ENCODE data around the gene HECTD4. TPM values are rescaled to one million over a fixed set of nuclear protein-coding genes. Genes with fewer than 3 reads are reported as not detected.

Gene HECTD4
- total and polyA plus RNA-seq, 2 donors (not counting 1 experiment from before 2014, with no cell fraction given), result 46.4 to 92.2 TPM

DNA sequence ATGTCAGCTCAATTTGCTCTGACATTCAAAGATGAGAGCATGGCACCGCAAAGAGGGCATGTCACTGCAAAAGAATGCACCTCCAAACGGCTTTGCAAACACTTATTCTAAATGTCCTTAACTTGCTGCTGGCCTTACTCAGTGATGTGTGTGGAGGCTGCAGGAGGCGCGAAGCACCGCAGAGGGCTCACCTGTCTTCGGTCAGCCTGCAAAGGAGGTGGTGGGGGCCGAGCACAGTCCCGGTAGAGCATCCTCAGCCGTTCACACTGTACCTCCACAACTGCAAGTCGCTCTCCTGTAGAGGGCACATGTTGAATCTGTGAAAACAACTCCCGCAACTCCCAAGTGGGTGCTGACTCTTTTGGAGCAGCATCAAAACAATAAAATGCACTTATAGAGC, 163.0 kb downstream of the HECTD4 start:
- no peaks in the 10 kb centered on the region for H4K20me1 ChIP-seq (ENCODE audit: control insufficient read depth, insufficient read depth, low read length, poor library complexity, severe bottlenecking)
- ATAC-seq (ENCODE audit: low read depth) (no peak), DNase-seq (no peak)
- H3K36me3 ChIP-seq (replicated peaks in 1 of 2; ENCODE audit: control extremely low read depth in 1 of 2, control insufficient read depth in 1 of 2, extremely low read depth in 1 of 2, insufficient read depth in 2 of 2, low read length in 1 of 2), result peaks cover 2 to 15% of the 10 kb centered on the region in 2 experiments
- peaks cover 27 to 36% of the 10 kb centered on the region in 2 donors for H3K4me1 ChIP-seq (ENCODE audit: control insufficient read depth in 2 of 2, insufficient read depth in 2 of 2, low read length in 2 of 2)
- 96% methylated on average over 7 of the region's 11 CpGs for WGBS (ENCODE audit: insufficient coverage)
- Mint-ChIP-seq H3K9me3 (ENCODE audit: insufficient read depth) (no peaks in the 10 kb centered on the region), H3K4me3 (no peak overlapping the region), H3K27me3 (no peaks in the 10 kb centered on the region), H3K27ac (no peak overlapping the region), H3K4me1 (peaks cover 39% of the 10 kb centered on the region)
- H3K4me2 ChIP-seq (replicated peaks; ENCODE audit: low read depth, low read length, poor library complexity, severe bottlenecking), result no peak overlapping the region
- TF ChIP-seq EZH2 (IDR thresholded peaks at IDR 0.05; ENCODE audit: borderline replicate concordance, insufficient read depth, low read depth, low read length, poor library complexity, severe bottlenecking), result no peak
- TF ChIP-seq, protein P1, sequence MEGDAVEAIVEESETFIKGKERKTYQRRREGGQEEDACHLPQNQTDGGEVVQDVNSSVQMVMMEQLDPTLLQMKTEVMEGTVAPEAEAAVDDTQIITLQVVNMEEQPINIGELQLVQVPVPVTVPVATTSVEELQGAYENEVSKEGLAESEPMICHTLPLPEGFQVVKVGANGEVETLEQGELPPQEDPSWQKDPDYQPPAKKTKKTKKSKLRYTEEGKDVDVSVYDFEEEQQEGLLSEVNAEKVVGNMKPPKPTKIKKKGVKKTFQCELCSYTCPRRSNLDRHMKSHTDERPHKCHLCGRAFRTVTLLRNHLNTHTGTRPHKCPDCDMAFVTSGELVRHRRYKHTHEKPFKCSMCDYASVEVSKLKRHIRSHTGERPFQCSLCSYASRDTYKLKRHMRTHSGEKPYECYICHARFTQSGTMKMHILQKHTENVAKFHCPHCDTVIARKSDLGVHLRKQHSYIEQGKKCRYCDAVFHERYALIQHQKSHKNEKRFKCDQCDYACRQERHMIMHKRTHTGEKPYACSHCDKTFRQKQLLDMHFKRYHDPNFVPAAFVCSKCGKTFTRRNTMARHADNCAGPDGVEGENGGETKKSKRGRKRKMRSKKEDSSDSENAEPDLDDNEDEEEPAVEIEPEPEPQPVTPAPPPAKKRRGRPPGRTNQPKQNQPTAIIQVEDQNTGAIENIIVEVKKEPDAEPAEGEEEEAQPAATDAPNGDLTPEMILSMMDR (IDR thresholded peaks at IDR 0.05), result no peak
- H3K27ac ChIP-seq (ENCODE audit: low read length in 2 of 2), result peak overlapping the region in 1 of 2 donors; percentile 30
- ChIA-PET POLR2A (interaction anchor here (0.6 kb wide), 1 partner anchor 181 kb away, joined by 5 read pairs; no protein-coding TSS in a partner anchor), CTCF (no interaction called here)
- no peak overlapping the region for H2AFZ ChIP-seq (ENCODE audit: insufficient read depth, low read depth, low read length, poor library complexity, severe bottlenecking)
- peaks cover 8% of the 10 kb centered on the region for H3K79me2 ChIP-seq (ENCODE audit: control insufficient read depth, insufficient read depth, low read length)
- no peaks in the 10 kb centered on the region for H3K9me3 ChIP-seq (ENCODE audit: control extremely low read depth in 1 of 3, control insufficient read depth in 2 of 3, insufficient read depth in 1 of 3, low read length in 2 of 3)
- intact Hi-C loops (cut with micrococcal nuclease), result loop anchor here (5.0 kb wide), 1 partner anchor 168 kb away; no protein-coding TSS in a partner anchor
- no peak overlapping the region for H3K9ac ChIP-seq (ENCODE audit: low read length)
- no peak overlapping the region for H3K4me3 ChIP-seq (ENCODE audit: control extremely low read depth in 1 of 5, extremely low read depth in 1 of 5, insufficient read depth in 1 of 5, low read depth in 2 of 5, low read length in 4 of 5)
- H3K27me3 ChIP-seq (replicated peaks in 1 of 4; ENCODE audit: control extremely low read depth in 1 of 4, control insufficient read depth in 3 of 4, insufficient read depth in 4 of 4, low read length in 3 of 4), result no peaks in the 10 kb centered on the region

DNA sequence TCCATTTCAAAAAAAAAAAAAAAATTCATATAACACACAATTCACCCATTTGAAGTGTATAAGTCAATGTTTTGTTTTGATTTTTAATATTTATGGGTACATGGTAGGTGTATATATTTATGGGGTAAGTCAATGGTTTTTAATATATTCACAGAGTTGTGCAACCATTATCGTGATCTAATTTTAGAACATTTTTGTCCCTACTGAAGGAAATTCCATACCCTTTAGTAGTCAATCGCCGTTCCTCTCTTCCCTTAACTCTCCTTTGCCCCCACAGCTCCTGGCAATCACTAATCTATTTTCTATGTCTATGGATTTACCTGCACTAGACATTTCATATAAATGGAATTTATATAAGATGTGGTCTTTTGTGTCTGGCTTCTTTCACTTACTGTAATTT, 164.1 kb downstream of the HECTD4 start:
- Mint-ChIP-seq H3K4me3 (peak overlapping the region; percentile 33), H3K9me3 (ENCODE audit: insufficient read depth) (no peaks in the 10 kb centered on the region), H3K27ac (peak overlapping the region; percentile 11), H3K4me1 (peaks cover 39% of the 10 kb centered on the region), H3K27me3 (no peaks in the 10 kb centered on the region)
- ATAC-seq (ENCODE audit: low read depth) (no peak), DNase-seq (no peak)
- Histone ChIP-seq H3K9ac (ENCODE audit: low read length) (no peak overlapping the region), H3K27ac (ENCODE audit: low read length in 2 of 2) (peak overlapping the region in 1 of 2 donors; percentile 66), H2AFZ (ENCODE audit: insufficient read depth, low read depth, low read length, poor library complexity, severe bottlenecking) (no peak overlapping the region), H4K20me1 (ENCODE audit: control insufficient read depth, insufficient read depth, low read length, poor library complexity, severe bottlenecking) (no peaks in the 10 kb centered on the region), H3K4me3 (ENCODE audit: control extremely low read depth in 1 of 5, extremely low read depth in 1 of 5, insufficient read depth in 1 of 5, low read depth in 2 of 5, low read length in 4 of 5) (no peak overlapping the region), H3K9me3 (ENCODE audit: control extremely low read depth in 1 of 3, control insufficient read depth in 2 of 3, insufficient read depth in 1 of 3, low read length in 2 of 3) (no peaks in the 10 kb centered on the region), H3K27me3 (replicated peaks in 1 of 4; ENCODE audit: control extremely low read depth in 1 of 4, control insufficient read depth in 3 of 4, insufficient read depth in 4 of 4, low read length in 3 of 4) (no peaks in the 10 kb centered on the region), H3K4me1 (ENCODE audit: control insufficient read depth in 2 of 2, insufficient read depth in 2 of 2, low read length in 2 of 2) (peaks cover 27 to 36% of the 10 kb centered on the region in 2 donors), H3K4me2 (replicated peaks; ENCODE audit: low read depth, low read length, poor library complexity, severe bottlenecking) (peak overlapping the region; percentile 63), H3K79me2 (ENCODE audit: control insufficient read depth, insufficient read depth, low read length) (peaks cover 11% of the 10 kb centered on the region), H3K36me3 (replicated peaks in 1 of 2; ENCODE audit: control extremely low read depth in 1 of 2, control insufficient read depth in 1 of 2, extremely low read depth in 1 of 2, insufficient read depth in 2 of 2, low read length in 1 of 2) (peaks cover 5 to 18% of the 10 kb centered on the region in 2 experiments)
- ChIA-PET POLR2A (interaction anchor here (0.7 kb wide), 1 partner anchor 231 kb away, joined by 4 read pairs; no protein-coding TSS in a partner anchor), CTCF (interaction anchor here (0.6 to 1.8 kb wide), 3 partner anchors 20 to 223 kb away, joined by 3 to 7 read pairs (median 7); no protein-coding TSS in a partner anchor)
- TF ChIP-seq, protein P1 (IDR thresholded peaks at IDR 0.05), result no peak
- TF ChIP-seq EZH2 (IDR thresholded peaks at IDR 0.05; ENCODE audit: borderline replicate concordance, insufficient read depth, low read depth, low read length, poor library complexity, severe bottlenecking), result no peak
- no CpG with 5 or more reads among the region's 3 CpGs for WGBS (ENCODE audit: insufficient coverage)
- intact Hi-C loops (cut with micrococcal nuclease), result loop anchor here (5.0 kb wide), 1 partner anchor 169 kb away; no protein-coding TSS in a partner anchor

Measured in B cell (primary cell).